IPS-11a (cell line): Measurements from ENCODE around the gene COL6A3.
"Not testable (repeated sequence)": the region's sequence is repeated elsewhere in the genome, so short reads cannot be mapped to it uniquely, and the experiment has no call there.

Source experiments
- H3K4me3 ChIP-seq: one replicate; pipeline ENCODE4 v1.5.1; 2013; ENCODE audit warnings: low read depth, low read length, control low read depth

The COL6A3 gene

DNA sequence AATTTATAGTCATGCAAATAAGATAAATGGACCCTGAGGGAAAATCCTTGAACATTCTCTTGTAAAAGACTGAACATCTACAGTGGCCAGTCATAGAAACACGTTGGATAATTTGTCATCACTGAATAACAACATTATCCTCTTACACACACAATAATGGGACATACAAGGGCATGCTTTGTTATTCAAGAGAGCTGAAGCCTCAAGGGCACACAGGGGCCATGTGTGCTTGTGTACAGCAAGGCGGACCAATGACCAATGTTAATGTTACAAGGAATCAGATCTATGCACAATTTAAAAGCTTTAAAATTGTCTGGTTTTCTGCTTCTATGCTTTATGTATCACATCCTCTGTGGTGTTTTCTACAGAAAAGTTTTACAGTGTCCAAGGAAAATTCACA is 23.7 kb downstream of the COL6A3 start:
- H3K4me3 ChIP-seq: no peak overlapping the region

DNA sequence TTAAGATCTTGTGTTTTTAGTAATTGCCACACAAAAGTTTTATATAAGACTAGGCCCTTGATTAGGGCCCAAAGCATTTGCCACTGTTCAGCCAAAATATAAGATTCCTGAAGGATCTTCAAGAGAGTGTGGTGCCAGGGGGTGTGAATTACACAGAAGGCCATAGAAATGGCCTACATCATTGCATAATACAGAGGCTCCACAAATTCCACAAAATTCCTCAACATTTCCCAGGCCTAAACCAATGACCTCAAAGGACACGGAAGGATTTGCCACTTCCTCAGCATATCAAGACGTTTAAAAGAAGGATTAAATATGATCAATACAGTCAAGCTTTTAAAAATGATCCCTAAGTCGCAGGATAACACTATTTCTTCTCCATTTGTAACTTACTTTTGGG is 24.1 kb downstream of the COL6A3 start:
- no peak overlapping the region for H3K4me3 ChIP-seq

DNA sequence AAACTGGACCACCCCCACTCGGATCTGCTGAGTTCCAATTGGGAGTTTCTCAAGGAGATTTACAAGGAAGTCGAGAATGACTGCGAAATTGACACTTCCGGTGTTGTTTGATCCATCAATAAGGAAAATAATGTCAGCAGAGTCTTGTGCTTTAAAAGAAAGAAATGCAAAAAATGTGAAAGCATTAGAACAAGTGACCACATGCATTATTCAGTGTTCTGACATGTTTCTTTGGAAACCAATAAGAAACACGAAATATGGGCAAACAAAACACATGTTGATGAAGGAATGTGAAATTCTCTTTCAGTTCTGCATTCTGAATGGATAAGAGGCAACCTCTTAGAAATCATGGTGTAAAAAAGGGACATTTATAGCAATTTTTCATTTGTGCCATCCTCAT is 25.9 kb downstream of the COL6A3 start:
- H3K4me3 ChIP-seq: no peak overlapping the region

DNA sequence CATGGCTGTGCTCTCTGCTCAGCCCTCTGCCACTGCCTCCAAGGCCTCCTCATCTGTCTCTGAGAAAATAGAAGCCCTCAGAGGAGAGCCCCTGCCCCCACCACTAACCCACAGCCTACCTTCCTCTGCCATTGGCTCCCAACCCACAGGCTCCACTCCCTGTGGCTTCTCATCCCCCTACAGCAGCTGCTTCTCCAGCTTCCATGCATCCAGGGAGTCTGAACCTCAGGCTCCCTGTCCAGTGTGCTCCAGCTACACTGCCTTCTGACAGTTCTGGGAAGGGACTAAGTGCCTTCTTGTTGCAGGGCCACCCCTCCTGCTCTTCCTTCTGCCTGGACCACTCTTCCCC is 29.3 kb downstream of the COL6A3 start:
- no peak overlapping the region for H3K4me3 ChIP-seq

DNA sequence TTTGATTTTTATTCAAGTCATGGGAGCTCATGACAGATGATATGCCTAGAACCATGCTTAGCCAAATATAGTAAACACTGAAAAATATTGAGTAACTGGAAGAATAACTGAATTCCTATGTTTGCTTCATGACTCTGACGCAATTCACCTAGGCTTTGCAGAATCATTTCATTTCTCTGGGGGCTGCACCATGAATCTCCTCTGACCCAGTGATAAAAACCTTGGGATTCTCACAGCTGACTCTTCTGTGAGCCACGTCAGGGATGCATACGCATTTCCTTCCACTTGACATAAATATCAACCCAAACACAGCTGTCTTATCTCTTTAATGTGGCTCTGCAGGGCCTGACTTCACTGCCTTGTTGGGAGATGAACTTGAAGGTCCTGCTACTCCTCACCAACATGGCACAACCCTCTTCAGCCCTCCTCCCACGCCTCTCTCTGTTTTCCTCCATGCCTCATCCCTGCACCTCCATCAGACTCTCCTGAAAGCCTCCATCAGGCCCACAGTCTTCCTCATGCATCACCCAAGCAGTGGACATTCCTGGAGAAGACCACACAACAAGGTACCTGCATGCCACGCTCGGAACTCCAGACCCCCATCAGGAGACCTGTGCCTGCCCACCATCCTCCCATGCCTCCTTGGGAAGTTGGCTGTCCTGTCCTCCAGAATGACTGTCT is 29.8 kb downstream of the COL6A3 start:
- no peak overlapping the region for H3K4me3 ChIP-seq

DNA sequence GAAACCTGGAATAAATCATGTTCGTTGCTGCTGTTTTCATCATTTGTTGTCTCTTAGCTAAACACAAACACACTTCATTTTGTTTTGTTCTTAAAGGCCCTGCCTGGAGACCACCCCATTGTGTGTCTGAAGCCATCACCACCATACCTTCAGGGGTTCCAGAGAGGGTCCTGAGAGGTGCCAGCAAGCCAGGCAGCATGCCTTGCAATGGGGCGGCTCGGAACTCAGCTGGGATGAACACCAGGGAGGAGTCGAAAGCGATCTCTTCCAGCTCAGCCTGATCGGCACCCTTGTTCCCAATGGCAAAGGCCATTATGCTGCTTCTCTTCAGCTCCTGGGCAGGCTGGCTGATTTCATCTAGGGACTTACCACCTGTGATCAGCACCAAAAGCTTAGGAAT is 33.2 kb downstream of the COL6A3 start:
- H3K4me3 ChIP-seq: no peak overlapping the region

DNA sequence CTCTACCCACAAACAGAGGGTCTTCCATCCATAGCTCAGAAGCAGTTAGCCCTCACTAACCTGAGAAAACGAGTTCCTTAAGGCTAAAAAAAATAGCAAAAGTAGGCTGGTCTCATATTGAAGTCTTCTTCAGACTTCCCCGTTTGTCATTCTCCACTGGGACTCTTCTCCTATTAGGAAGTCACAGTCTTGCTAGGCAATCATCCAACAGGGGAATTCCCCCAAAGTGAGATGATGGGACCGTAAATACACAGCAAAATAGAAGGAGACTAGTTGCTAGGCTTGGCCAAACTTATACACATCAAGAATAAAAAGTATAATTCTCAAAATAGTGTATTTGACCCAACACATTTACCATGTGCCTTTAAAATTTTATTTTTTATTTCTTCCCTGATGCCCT is 34.3 kb downstream of the COL6A3 start:
- no peak overlapping the region for H3K4me3 ChIP-seq

DNA sequence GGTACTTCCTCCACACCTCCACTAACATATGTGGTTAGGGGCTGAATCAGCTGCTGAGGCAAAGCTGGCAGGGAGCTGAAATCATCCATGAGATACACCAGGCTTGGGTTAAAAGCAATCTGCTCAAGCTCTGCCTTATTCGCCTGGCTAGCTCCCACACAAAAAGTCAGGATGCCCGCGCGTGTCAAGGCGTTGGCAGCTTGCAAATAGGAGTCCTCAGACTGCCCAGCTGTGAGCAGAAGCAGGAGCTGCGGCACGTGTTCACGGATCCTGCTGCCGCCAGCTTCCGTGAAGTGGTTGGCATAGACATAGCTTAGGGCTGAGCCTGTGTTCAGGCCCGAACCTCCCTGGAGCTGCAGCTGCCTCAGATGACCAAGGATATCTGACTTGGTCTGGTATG is 35.3 kb downstream of the COL6A3 start:
- H3K4me3 ChIP-seq: no peak overlapping the region

DNA sequence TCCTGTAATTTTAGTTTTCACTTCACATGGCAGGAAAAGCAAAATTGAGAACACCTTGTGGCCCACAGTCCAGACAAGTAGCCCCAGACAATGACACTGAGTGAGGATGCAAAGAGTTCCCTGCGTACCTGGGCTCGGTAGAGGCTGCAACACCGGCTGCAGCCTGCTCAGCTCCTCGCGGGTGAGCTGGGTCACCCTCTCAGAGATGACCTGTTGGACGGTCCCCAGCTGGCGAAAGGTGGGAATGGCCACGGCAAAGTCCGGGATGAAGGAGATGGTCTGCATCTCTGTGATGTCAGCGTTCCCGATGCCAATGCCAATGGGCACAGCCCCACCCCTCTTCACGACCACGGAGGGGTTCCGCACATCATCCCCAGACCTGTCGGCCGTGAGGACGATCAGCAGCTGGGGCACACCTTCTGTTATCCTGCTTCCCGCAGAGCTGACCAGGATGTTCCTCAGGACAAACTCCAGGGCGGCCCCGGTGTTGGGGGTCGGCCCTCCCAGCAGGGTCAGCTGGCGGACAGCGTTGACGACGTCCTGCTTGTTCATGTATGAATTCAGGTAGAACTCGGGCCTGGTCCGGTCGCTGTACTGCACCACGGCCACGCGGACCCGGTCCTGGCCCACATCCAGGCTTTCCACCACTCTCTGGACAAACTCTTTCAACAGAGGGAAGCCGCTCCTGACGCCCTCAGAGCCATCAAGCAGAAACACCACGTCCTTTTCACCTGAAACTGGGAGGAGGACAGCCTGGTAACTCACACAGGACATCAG is 39.5 kb downstream of the COL6A3 start:
- no peak overlapping the region for H3K4me3 ChIP-seq

DNA sequence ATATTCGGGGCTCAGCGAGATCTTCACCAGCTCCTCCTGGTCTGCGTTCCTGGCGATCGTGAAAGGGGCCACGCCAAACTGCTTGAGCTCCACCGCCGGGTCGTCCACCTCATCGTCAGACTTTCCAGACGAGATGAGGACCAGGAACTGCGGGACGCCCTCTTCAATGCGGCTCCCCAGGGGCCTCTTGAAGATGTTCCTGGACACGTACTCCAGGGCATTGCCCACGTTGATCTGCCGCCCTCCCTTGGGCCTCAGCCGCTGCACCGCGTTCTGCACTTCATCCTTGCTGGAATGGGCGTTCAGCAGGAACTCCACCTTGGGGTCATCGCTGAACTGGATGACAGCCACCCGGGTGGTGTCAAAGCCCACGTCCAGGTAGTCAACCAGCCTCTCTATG is 42.1 kb downstream of the COL6A3 start:
- no peak overlapping the region for H3K4me3 ChIP-seq

DNA sequence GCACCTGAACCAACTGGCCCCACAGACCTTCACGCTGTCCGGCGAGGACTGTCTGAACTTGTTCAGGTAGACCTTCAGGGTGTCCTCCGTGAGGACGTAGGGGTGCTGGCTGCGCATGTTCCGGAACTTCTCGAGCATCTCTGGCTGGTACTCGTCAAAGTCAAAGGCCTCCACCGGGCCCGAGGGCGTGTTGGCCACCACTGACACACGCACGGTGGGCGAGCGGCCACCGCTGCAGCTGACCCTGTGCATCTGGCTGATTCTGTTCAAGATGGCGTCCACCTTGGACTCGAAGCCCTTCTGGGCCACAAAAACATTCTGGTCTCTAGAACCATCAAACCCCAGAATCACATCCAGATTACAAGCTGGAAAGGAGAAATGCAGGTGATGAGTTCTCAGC is 48.3 kb downstream of the COL6A3 start:
- no peak overlapping the region for H3K4me3 ChIP-seq

DNA sequence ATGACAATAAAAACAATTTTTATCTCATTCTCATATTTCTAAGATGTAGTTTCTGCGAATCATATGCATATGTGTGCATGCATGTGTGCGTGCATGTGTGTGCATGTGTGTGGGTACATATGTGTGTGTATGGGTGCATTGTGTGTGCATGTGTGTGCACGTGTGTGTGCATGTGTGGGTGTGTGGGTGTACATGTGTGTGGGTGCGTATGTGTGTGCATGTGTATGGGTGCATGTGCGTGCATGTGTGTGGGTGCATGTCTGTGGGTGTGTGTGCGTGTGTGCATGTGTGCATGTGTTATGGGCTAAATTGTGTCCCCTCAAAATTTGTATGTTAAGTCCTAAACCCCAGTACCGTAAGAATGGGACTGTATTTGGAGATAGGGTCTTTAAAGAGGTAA is 49.3 kb downstream of the COL6A3 start:
- H3K4me3 ChIP-seq: no peak overlapping the region

DNA sequence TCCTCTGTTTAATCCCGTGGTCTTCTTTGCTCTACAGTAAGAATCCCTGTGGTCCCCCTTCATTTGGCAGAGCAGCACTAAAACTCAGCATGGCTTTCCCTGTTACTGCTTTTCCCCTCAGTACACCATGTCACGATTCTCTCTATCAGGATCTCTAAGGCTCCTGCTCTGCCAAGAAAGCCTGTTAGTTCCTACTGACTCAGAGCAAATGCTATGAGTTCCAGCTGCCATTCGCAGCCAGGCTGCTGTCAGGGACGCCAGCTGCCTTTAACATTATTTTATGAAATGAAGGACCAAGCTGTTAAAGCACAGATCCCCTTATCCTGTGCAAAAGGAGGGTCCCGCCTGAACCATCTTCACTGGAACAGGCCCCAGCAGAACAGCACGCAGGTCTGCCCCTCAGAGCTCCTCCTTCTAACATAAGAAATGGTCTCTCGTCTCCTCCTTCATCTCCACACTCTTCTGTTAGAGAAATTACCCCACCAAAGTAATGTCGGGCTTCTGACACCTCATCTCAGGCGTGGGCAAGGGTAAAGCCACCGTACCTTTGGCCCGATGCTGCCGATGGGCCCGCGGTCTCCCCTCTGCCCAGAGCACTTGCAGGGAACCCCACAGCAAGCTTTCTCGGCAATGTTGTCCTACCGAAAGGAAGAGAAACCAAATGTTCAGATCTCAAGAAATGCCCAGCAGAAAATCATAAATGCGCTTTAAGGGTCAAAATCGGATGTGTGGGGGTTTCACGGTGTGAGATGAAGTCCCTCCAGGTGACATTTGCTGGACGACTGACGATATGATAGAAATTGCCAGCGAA is 52.6 kb downstream of the COL6A3 start:
- H3K4me3 ChIP-seq: no peak overlapping the region

DNA sequence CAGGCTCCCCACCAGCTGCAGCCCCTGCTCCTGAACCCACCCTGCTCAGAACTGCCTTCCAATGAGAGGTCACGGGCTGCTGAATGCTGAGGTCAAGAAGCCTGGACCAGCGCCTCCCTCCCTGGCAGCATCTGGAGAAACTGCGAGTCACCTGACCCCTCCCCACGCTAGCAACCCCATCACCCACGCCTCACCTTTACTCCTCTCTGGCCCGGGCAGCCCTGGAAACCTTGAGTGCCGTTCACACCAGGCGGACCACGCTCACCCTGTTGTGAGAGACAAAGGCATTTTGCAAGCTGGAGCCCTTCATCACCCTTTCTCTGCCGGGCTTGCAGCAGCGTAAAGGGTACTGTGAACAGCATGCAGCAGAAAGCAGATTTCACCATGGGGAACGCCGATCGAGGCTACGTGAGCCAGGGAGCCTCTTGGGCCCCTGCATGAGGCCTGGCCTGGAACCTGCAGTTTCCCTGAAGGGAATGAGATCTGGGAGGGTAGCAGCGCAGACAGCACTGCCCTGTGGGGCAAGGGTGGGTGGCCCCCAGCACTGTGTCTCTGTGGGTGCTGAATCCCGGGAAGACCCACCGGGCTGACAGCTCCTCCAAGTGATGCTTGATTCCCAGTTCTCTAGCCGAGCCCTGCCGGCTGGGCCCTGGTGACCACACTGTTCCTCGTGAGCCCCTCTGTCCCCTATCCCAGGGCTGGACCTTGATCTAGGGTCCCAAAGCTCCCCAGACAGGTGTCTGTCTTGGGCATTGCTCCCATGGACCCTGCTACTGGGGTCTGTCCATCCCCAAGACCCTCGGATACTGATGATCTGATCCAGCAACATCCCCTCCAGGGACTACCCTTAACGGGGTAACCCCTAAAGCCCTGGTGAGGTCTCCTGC is 53.8 kb downstream of the COL6A3 start:
- H3K4me3 ChIP-seq: no peak overlapping the region

DNA sequence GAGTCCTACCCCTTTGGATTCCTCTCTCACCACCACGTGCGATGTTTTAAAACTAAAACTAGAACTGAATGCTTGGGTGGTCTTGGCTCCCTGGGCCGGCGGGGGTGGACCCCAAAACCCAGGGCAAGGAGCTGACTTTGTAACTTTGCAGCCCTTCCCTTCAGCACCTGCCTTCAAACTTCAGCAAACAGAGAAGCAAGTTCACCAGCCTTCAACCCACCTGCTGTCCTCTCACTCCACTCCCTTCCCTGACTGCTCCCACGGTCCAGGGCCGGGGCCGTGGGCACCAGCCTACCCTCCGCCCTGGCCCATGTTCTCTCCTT is 54.5 kb downstream of the COL6A3 start:
- H3K4me3 ChIP-seq: no peak overlapping the region

DNA sequence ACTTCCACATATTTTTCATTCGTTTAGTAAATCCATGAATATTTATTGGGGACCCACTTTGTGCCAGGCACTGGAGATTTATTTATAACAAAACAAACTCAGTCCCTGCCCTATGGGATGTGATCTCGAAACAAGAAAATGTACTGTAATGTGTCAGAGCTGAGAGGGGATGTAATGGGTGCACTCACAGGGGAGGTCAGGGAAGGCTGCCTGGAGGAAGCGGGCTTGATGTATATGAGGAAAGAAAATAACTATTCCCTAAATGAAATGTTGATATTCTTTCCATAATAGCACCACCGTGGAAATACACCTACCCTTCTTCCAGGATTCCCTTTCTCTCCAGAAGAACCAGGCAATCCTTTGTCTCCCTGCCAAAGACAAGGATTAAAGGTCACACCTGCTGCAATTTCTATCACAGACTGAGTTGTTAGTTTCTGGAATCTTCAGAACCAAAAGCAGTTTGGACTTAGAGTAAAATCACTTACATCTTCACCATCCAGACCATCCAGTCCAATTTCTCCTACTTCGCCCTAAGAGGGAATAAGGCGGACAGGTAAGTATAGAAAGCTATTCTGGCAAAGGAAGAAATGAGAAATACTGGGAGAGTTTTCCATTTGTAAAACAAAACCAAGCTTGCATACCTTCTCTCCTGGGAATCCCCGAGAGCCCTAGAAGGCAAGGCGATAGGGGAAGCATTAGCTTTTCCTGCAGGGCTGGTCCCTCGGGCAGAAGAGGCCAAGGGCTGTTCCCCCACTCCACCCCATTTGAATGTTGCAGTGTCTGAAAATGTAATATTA is 55.0 kb downstream of the COL6A3 start:
- H3K4me3 ChIP-seq: no peak overlapping the region

DNA sequence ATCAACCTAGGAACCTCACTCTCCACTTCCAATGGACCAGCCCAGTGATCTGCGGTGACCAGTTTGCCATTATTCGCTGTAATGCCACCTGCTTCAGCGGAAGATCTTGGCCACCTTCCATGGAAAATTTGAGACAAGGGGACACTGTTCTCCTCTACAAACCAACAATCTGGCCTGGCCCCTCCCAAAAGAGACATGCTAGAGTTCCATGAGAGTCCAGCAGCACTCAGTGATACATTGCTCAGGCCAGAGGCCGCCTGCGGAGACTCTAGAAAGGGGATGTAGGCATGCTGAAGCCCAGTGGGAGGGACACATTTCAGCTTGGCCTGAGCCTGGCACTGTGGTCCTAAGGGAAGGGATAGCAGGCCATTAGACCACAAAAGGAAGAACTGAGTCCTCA is 58.3 kb downstream of the COL6A3 start:
- no peak overlapping the region for H3K4me3 ChIP-seq

DNA sequence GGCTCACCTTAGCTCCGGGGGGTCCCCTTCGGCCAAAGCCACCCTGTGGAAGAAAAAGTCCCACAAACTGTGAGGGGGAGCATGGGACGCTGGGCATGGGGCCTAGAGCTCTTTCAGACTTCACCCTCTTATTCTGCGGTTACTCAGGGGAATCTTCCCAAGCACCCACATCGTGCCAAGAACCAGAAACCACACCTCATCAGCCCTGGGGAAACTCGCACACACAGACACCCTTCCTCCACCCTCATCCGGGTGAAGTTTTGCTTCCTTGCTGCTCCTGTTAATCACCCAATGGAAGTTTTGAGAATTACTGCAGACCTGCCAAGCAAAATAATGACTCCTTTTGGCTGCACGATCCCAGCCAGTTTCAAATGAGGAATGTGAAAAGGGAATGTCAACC is 59.1 kb downstream of the COL6A3 start:
- H3K4me3 ChIP-seq: no peak overlapping the region

DNA sequence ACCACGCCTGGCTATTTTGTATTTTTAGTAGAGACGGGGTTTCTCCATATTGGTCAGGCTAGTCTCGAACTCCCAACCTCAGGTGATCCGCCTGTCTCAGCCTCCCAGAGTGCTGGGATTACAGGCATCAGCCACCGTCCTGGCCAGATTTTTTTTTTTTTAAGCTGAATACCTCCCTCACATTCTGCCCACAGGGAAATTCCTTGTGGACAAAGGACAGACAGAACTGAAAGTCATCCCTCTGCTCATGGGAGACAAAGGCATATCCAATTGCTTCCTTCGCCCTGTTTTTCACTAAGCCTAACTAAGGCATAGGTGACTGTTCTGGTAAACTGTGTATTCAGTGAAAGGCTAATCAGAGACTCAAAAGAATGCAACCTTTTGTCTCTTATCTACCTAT is 59.8 kb downstream of the COL6A3 start:
- not testable (repeated sequence) for H3K4me3 ChIP-seq

DNA sequence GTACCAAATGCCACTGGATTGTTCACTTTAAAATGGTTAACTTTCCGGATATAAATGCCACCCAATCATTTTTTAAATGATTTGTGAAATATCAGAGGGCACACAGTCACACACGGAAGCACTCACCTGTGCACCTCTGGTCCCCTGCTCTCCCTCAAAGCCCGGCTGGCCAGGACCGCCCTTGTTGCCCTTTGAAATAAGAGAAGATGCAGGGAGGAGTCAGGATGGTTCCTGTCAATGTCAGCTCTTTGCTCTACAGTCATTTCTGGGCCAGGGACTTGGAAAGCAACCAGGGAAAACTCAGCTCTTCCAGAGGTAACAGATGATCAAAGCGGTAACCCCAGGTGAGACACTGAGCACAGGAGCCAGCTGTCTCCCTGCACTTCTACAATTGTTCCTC is 60.7 kb downstream of the COL6A3 start:
- H3K4me3 ChIP-seq: no peak overlapping the region
